ENCODE data around the gene SCGN.

- TF ChIP-seq ZNF2 (tag by site-specific recombination; IDR thresholded peaks at IDR 0.05) (no peak), ZNF114 (tag by site-specific recombination; IDR thresholded peaks at IDR 0.05) (no peak), ZBTB7A (tag by site-specific recombination; IDR thresholded peaks at IDR 0.05; ENCODE audit: low read depth) (no peak), ZSCAN18 (tag by site-specific recombination; IDR thresholded peaks at IDR 0.05) (no peak), ZNF416 (tag by site-specific recombination; IDR thresholded peaks at IDR 0.05) (no peak), ZNF513 (tag by site-specific recombination; IDR thresholded peaks at IDR 0.05) (no peak), ZNF274 (IDR thresholded peaks at IDR 0.05; ENCODE audit: low read length) (no peak), ZNF274 (tag by site-specific recombination; IDR thresholded peaks at IDR 0.05; ENCODE audit: borderline replicate concordance) (no peak), KLF16 (tag by site-specific recombination; IDR thresholded peaks at IDR 0.05) (no peak), ZNF654 (tag by site-specific recombination; IDR thresholded peaks at IDR 0.05; ENCODE audit: low read depth) (no peak), ATF2 (tag by site-specific recombination; IDR thresholded peaks at IDR 0.05; ENCODE audit: low read depth) (no peak), ZNF24 (tag by site-specific recombination; IDR thresholded peaks at IDR 0.05) (no peak), ZNF202 (tag by site-specific recombination; IDR thresholded peaks at IDR 0.05; ENCODE audit: borderline replicate concordance) (no peak)
- TF ChIP-seq, protein P1, sequence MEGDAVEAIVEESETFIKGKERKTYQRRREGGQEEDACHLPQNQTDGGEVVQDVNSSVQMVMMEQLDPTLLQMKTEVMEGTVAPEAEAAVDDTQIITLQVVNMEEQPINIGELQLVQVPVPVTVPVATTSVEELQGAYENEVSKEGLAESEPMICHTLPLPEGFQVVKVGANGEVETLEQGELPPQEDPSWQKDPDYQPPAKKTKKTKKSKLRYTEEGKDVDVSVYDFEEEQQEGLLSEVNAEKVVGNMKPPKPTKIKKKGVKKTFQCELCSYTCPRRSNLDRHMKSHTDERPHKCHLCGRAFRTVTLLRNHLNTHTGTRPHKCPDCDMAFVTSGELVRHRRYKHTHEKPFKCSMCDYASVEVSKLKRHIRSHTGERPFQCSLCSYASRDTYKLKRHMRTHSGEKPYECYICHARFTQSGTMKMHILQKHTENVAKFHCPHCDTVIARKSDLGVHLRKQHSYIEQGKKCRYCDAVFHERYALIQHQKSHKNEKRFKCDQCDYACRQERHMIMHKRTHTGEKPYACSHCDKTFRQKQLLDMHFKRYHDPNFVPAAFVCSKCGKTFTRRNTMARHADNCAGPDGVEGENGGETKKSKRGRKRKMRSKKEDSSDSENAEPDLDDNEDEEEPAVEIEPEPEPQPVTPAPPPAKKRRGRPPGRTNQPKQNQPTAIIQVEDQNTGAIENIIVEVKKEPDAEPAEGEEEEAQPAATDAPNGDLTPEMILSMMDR (tag by site-specific recombination; IDR thresholded peaks at IDR 0.05): no peak
- TF ChIP-seq, protein P2, sequence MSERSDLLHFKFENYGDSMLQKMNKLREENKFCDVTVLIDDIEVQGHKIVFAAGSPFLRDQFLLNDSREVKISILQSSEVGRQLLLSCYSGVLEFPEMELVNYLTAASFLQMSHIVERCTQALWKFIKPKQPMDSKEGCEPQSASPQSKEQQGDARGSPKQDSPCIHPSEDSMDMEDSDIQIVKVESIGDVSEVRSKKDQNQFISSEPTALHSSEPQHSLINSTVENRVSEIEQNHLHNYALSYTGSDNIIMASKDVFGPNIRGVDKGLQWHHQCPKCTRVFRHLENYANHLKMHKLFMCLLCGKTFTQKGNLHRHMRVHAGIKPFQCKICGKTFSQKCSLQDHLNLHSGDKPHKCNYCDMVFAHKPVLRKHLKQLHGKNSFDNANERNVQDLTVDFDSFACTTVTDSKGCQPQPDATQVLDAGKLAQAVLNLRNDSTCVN (tag by site-specific recombination; optimal IDR thresholded peaks at IDR 0.05): no peak
Observed at GRCh38 chr6:25603251-25603650, 48.8 kb upstream of the SCGN start.
